Measurements from ENCODE around the gene LY6G5B.

LY6G5B gene

DNA sequence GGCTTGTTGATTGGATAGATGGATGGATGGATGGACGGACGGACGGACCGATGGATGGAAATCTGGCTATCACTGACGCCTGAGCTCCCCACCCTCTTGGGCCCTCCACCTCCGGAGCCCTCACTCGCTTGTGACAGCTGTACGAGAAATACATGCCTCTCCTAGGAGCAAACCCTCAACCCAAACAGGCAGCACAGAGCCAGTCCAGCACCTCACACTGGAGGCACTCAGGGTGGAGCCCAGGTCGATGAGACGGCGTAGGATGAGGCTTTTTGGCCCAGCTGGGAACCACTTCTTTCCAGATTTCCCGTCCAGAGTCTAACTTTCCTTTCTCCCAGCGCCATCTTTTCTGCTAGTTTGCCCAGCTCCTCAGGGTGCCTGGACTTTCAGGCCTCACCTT is 13.8 kb downstream of the LY6G5B start:
- TF ChIP-seq CTCF (IDR thresholded peaks at IDR 0.05; ENCODE audit: low read length), result no peak
- TF ChIP-seq EZH2 (optimal IDR thresholded peaks at IDR 0.05; ENCODE audit: low read depth, low read length), result no peak
- TF ChIP-seq EZH2phosphoT487 (IDR thresholded peaks at IDR 0.05; ENCODE audit: low read length), result no peak
- Histone ChIP-seq H3K36me3 (replicated peaks; ENCODE audit: insufficient read depth, low read length) (no peaks in the 10 kb centered on the region), H3F3A (ENCODE audit: insufficient read depth, low read length) (no peaks in the 10 kb centered on the region), H3K79me2 (ENCODE audit: low read length) (no peaks in the 10 kb centered on the region), H3K27ac (ENCODE audit: low read length) (no peak overlapping the region), H3K9me2 (replicated peaks; ENCODE audit: insufficient read depth, low read length) (no peaks in the 10 kb centered on the region), H3K9me3 (replicated peaks; ENCODE audit: insufficient read depth, low read length) (no peaks in the 10 kb centered on the region), H3K4me1 (ENCODE audit: low read length) (no peaks in the 10 kb centered on the region; the same call in 1 of the 2 replicates), H2AFZ (ENCODE audit: low read length) (no peak overlapping the region), H3K4me3 (ENCODE audit: low read length) (no peak overlapping the region), H3K9ac (ENCODE audit: low read length) (no peak overlapping the region), H3K27me3 (replicated peaks; ENCODE audit: insufficient read depth, low read length) (no peaks in the 10 kb centered on the region), H4K20me1 (ENCODE audit: insufficient read depth, low read length) (no peaks in the 10 kb centered on the region), H3K4me2 (ENCODE audit: low read depth, low read length) (no peak overlapping the region)
- DNase-seq, result no peak

DNA sequence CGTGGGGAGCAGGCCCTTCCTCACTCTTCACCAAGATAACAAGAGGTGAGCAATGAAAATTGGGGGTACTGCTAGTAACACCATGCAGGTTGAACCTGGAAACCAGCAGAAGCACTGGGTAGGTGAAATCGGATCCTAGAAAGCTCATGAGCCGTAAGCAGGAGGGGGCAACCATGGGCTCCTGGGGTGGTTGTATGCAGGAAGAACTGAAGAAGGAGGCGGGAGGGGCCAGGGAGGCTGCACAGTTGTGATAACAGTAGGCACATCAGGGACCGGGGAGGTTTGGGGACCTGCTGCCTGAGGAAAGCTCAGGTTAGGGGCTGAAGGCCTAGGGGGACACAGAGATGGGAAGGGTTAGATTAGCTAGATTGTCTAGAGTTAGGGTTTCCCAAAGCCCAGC is 16.7 kb downstream of the LY6G5B start:
- Histone ChIP-seq H2AFZ (ENCODE audit: low read length) (no peak overlapping the region), H3K9me3 (replicated peaks; ENCODE audit: insufficient read depth, low read length) (no peaks in the 10 kb centered on the region), H3K4me1 (ENCODE audit: low read length) (no peaks in the 10 kb centered on the region), H3K9ac (ENCODE audit: low read length) (no peak overlapping the region), H3K4me3 (ENCODE audit: low read length) (no peak overlapping the region), H3K27me3 (replicated peaks; ENCODE audit: insufficient read depth, low read length) (no peaks in the 10 kb centered on the region), H3K36me3 (replicated peaks; ENCODE audit: insufficient read depth, low read length) (no peaks in the 10 kb centered on the region), H3K27ac (ENCODE audit: low read length) (no peak overlapping the region), H4K20me1 (ENCODE audit: insufficient read depth, low read length) (no peaks in the 10 kb centered on the region), H3F3A (ENCODE audit: insufficient read depth, low read length) (no peaks in the 10 kb centered on the region), H3K9me2 (replicated peaks; ENCODE audit: insufficient read depth, low read length) (no peaks in the 10 kb centered on the region), H3K4me2 (ENCODE audit: low read depth, low read length) (no peak overlapping the region), H3K79me2 (ENCODE audit: low read length) (no peaks in the 10 kb centered on the region)
- DNase-seq, result no peak
- TF ChIP-seq CTCF (IDR thresholded peaks at IDR 0.05; ENCODE audit: low read length), result no peak

DNA sequence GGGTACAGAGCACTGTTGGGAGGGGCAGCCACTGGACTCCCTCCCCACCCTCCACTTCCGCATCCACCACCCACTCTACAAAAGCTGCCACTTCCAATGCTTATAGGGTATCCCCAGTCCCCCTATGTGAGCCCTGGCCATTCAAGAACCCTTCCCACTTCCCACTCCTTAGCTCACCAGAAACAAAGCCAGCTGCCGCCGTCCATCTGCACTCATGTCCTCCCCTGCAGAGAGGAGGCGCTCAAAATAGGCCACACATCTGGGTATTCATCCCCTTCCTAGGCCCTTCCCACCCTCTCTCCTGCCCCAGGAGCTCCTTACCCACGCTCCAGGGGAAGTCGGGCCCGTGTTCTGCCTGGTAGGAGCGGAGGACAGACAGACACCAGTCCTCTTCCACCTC is 17.5 kb downstream of the LY6G5B start:
- Histone ChIP-seq H4K20me1 (ENCODE audit: insufficient read depth, low read length) (no peaks in the 10 kb centered on the region), H3K36me3 (replicated peaks; ENCODE audit: insufficient read depth, low read length) (no peaks in the 10 kb centered on the region), H3K9ac (ENCODE audit: low read length) (no peak overlapping the region), H3F3A (ENCODE audit: insufficient read depth, low read length) (no peaks in the 10 kb centered on the region), H3K4me1 (ENCODE audit: low read length) (no peaks in the 10 kb centered on the region), H3K27me3 (replicated peaks; ENCODE audit: insufficient read depth, low read length) (no peaks in the 10 kb centered on the region), H3K27ac (ENCODE audit: low read length) (no peak overlapping the region), H3K9me2 (replicated peaks; ENCODE audit: insufficient read depth, low read length) (no peaks in the 10 kb centered on the region), H3K4me3 (ENCODE audit: low read length) (no peak overlapping the region), H3K79me2 (ENCODE audit: low read length) (no peaks in the 10 kb centered on the region), H3K4me2 (ENCODE audit: low read depth, low read length) (no peak overlapping the region), H2AFZ (ENCODE audit: low read length) (no peak overlapping the region), H3K9me3 (replicated peaks; ENCODE audit: insufficient read depth, low read length) (no peaks in the 10 kb centered on the region)
- TF ChIP-seq CTCF (IDR thresholded peaks at IDR 0.05; ENCODE audit: low read length) (no peak), EZH2 (optimal IDR thresholded peaks at IDR 0.05; ENCODE audit: low read depth, low read length) (no peak)
- DNase-seq, result no peak
